NCI-H2227 treated with DMSO at 0.1 percent for 48 hours (cell line): ENCODE results near the gene EIF2B4.
"Not testable (repeated sequence)": the region's sequence is repeated elsewhere in the genome, so short reads cannot be mapped to it uniquely, and the experiment has no call there.

Source experiments
- DNase-seq: peaks from one replicate; lab custom pipeline; 2025; lab: John Stamatoyannopoulos, UW

EIF2B4 gene

DNA sequence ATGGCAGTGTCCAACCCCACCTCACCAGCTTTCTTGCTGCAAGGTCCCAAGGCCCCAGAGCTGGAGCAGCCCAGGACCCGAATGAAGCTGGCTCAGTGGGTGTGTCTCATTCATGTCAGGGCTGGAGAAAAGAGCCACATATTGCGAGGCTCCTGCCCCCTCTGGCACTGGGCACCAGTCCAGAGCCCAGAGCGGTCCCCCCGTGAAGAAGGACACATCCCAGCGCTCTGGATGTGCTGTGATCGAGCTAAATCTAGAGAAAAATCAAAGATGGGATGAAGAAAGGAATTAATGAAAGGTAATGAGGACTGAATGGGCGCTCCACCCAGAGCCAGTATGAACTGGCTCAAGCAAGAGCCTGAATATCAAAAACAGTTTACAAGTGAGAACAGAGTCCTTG, 34.0 kb downstream of the EIF2B4 start:
- no peak for DNase-seq

- no peak for DNase-seq
Observed at GRCh38 chr2:27335311-27335710, 34.8 kb downstream of the EIF2B4 start.

DNA sequence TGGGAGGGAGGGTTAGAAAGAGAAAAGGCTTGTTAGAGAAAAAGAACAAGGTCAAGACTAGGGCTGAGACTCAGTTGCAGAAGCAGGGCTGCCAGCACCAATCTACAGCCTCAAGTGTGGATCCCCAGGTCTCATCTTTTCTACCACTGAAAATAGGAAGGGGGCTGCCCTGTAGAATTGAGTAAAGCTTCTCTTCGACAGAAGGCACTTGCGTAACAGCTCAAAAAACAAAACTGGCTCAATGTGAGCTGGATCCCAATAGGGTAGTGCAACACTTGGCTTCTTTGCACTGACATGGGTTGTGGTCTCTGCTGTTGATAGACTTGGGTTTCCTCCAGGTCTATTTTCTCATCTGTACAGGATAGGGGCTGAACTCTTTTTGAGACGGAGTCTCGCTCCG, 45.4 kb downstream of the EIF2B4 start:
- no peak for DNase-seq

- DNase-seq = peak; percentile 14
Observed at GRCh38 chr2:27323596-27324285, 46.4 kb downstream of the EIF2B4 start.

DNA sequence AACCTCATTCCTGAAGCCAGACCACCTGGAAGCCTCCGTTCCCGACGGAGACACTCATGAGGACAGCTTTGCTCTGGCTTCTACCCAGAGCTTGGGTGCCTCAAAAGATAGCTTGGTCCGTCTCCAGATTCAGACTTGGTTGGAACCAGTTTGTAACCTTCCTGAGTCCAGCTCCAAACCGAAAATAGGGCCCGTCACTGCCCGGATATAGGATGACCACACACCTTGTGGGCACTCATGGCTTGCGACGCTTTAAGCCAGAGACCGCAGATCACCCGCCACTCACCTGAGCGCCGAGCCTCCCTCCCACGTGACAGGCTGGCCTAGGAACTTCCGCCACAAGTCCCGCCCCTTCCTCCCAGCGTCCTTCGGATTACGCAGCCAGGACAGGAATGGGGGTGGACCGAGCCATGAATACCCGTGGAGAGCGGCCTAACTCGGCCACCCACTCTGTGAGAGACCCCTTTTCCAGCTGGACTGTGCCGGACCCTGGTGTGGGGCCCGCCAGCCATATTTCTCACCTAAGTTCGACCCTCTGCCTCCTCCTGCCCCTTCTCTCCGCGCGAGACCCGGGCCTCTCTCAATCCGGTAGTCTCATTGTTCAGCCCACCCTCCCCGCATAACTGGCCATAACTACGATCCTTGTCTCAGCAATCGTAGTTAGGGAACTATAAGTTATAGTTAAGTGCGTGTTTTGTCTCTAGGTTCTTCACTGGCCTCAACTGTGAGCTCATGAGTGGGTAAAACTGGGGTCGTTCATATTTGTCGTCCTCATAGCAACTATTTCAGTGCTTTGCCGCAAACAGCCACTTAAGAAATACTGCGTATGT, 47.2 kb downstream of the EIF2B4 start, which contains the start of gene MPV17:
TSS of gene MPV17 (minus strand) at position 332 of the 830 bp plus-strand sequence. CDS start 580 bp downstream, outside the sequence.
- peak; percentile 89 for DNase-seq

GRCh38 chr2:27322301-27322765, 47.8 kb downstream of the EIF2B4 start:
- DNase-seq = no peak

DNA sequence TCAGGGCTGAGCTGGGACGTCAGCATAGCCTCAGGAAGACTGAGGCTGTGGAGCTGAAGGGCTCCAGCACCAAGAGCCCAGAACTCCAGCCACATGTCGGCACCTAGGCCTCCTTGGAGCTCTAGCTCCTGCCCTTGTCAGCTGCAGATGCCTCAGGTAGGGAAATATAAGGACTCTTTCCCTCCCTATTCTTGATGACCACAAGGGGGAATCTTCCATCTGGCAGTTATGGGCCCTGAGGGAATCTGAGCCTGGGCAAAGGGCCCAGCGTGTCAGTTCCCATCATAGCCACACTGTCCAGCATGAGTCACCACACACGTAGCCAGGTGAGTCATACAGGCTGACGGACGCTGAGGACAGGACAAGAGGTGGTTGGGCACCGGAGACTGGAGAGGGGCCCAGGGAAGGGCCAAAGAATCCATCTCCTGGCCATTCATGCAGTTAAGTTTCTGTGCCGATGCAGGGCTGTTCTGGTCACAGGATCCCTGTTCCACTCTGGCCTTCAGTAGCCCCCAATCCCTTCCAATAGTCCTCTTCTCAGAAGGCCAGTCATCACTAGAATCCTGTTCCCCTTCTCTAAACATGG, 49.1 kb downstream of the EIF2B4 start:
- DNase-seq = no peak

GRCh38 chr2:27319839-27320238, 50.3 kb downstream of the EIF2B4 start:
- not testable (repeated sequence) for DNase-seq

- DNase-seq = no peak
Observed at GRCh38 chr2:27316655-27317412, 53.3 kb downstream of the EIF2B4 start.

DNA sequence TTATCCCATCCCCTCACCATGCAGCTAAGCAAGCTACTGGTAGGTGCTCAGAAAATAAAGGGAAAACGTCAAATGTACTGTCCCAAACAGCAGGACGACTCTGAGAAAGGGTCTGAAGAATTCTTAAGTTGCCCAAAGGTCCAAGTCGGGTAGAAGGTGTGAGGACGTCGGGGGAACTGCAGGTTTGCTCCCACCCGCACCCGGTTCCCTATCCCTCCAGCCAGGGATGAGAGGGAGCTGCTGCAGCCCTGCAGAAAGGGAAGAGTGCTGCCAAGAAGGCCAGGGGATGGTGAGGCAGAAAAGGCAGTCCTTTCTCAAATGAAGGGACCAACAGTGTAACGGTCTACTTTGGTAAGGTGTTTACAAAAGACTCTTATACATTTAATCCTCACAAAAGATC, 55.0 kb downstream of the EIF2B4 start:
- no peak for DNase-seq

GRCh38 chr2:27314709-27315108, 55.4 kb downstream of the EIF2B4 start:
- DNase-seq = no peak
